GM18867 (cell line): ENCODE measurements around the gene SEBOX.

Source experiments
- ATAC-seq: cut with Tn5 transposase; IDR thresholded peaks from one replicate; pipeline ENCODE4 v1.9.1; 2021; ENCODE audit warnings: mild to moderate bottlenecking, moderate library complexity; ENCODE audit not compliant: unreplicated experiment

SEBOX gene

GRCh38 chr17:28369684-28370034 is 4.7 kb upstream of the SEBOX start:
- ATAC-seq = no peak

DNA sequence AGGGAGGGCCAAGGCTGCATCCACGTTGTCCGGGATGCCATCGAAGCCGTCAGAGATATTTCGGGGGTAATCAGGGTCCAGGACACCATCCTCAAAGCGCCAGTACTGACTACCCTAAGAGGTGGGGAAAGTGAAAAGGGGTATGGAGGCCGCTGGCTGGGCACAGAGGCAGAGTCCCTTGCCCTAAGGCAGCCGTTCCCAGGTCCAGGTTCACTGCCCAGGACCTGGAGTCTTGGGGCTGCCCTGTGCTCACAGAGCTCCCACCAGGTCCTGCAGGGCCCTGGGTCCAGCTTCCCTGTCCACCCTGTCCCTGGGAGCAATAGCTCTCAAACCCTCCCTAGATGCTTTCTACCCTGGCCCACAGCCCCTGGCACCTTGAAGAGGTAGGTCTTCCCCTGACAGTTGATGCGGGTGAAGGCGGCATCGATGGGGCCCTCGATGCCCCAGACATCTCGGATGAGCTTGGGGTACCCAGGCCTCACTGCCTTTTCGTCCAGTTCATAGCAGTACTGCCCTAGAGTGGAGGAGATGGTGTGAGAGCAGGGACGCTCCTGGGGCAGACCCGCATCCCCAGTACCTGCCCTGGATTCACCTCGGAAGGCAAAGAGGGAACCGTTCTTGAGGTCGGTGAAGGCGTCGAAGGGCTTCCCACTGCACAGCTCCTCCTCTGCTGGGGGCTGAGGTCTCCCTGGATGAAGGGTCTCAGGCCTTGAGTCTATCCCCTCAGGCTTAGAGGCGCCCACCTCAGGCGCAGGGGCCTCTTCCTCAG is 4.1 kb upstream of the SEBOX start:
- no peak for ATAC-seq

DNA sequence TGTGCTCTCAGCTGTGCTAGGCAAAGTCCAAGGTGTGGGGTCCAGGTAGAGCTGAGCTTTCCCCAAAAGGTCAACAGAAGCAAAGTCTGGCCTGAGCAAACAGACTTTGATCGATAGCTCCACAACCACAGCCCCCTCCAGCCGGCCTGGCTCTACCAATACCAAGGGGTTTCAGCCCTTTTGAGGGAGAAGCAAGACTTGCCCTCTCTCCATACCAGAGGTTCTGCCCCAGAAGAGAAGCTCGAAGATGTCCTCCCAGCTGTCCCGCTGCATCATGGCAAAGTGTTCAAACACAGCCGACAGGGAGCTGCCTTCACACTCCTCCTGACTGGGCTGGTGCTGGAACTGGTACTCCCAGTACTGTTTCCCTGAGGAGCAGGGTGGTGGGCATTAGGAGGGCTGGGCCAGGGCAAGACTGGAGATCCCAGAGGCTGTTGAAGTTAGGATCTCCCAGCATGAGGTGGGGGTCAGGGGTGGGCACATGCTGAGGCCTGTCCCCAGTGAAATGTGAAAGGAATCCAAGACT is 3.4 kb upstream of the SEBOX start:
- ATAC-seq = no peak

- no peak for ATAC-seq
These were observed 2.8 kb upstream of the SEBOX start for GRCh38 chr17:28367641-28368305.

DNA sequence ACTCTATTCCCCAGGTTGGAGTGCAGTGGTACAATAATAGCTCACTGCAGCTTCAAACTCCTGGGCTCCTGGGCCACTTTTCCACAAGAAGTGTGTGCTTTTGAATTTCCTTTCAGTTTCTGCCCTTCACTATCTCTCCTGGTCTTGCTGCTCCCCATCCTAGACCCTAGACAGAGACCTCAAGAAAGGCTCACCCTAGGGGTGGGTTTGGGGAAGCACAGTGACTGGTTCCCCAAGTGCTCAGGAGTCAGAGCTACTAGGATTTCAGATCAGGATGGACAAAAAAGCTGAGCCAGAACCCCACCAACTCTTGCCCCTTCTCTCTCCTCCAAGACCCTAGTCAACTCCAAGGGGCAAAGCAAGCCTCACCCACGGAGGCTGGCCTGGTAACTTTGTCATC is 1.6 kb upstream of the SEBOX start:
- ATAC-seq = no peak

DNA sequence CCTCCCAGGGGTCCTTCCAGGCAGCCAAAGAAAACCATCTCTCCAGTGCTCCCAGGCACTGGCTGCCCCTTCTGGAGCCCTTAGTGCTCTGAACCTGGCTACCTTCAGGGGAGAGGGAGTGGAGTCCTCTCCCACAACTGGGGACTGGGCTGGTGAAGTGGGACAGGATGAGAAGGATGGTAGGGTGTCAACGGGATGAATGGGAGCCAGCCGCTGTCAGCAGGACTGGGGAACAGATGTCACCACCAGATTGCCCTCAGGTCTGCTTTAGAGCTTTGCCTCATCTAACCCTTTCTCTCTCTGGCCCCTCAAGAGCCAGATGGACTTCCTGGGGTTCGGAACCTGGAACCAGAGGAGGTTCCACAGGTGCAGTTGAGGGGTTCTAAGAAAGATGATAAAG is 488 bp upstream of the SEBOX start:
- no peak for ATAC-seq

- no peak for ATAC-seq
These were observed 986 bp downstream of the SEBOX start for GRCh38 chr17:28363776-28364650.

DNA sequence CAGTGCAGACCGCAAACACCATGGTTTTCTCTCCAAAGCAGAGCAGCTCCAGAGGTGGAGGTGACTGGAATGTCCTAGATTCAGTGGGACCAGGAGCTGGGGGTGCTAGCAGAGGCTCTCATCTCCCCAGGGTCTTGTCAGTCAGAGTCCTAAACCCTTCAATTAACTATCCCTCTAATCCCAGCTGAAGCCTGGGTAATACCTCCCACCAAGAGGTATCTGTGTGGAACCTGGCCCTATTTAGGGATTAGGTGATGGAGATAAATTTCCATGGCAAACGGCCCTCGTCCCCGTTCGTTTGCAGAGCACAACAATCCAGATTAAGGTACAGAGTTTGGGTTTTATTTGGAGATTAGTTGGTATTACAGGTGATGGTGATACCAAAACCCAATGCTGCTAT is 1.8 kb downstream of the SEBOX start:
- ATAC-seq = no peak

DNA sequence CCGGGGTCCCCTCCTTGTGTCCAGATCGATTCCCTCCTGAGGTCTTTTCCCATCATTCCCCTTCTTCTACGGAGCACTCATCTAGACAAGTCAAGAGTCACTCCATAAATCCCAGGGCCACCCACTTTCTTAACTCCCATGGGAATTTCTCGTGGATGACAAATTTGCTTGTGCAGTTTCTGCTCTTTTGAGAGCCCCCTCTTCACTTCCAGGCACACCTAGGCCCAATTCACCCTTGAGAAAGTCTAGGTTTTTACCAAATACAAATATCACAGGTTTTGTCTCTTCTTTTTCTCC is 7.2 kb downstream of the SEBOX start:
- no peak for ATAC-seq

DNA sequence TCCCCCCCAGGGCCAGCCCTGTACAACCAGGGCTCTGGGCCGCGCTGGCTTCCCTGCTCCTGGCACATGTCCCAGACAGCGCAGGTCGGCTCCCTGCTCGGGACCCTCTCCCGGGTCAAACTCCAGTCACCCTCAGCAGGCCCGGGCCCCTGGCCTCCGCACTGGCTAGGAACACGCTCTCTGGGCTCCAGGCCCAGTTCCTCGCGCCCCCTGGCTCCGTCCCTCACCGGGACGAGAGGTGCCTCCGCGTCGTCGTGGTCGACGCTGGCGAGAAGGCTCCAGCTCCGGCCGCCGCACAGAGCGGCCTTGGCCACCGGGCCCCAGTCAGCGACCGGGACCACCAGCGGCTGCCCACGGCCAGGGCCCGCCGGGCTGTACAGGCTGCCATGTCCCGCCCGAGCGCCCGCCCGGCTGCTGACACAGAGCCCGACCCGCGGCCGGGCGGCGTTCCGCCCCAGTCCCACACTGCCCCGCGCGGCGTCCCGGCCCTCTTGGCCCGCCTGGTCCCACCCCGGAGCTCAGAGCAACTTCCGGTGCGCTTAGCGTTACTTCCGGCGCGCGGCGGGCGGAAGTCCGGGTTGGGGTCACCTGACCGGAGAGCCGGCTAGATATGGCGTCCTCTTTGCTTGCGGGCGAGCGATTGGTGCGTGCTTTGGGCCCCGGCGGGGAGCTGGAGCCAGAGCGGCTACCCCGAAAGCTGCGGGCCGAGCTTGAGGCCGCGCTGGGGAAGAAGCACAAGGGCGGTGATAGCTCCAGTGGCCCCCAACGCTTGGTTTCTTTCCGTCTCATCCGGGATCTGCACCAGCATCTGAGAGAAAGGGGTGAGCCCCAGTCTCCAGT is 7.7 kb downstream of the SEBOX start, which contains the start of gene POLDIP2:
Gene POLDIP2, minus strand, starts transcription at position 467 of the 840 bp plus-strand sequence. Its CDS starts 79 bp downstream, at position 388.
- ATAC-seq = peak; percentile 96

DNA sequence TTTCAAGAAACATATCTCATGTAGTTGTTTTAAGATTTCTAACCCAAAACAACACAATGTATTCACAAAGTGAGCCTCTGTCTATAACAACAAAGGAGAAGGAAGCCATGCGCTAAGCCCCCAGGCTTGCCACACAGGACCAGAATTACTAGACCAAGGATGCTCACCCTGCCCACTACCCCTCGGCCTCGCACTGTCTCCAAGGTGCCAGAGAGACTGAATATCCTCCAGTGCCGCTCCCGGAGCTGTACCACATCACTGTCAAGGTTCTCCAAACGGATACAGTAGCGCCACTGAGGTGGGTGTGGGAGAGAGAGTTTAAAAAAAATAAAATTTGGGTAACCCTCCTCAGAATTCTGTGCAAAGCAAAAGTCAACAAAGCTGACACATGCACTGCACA is 14.7 kb downstream of the SEBOX start:
- no peak for ATAC-seq

- no peak for ATAC-seq
These were observed 16.0 kb downstream of the SEBOX start for GRCh38 chr17:28348979-28349378.

DNA sequence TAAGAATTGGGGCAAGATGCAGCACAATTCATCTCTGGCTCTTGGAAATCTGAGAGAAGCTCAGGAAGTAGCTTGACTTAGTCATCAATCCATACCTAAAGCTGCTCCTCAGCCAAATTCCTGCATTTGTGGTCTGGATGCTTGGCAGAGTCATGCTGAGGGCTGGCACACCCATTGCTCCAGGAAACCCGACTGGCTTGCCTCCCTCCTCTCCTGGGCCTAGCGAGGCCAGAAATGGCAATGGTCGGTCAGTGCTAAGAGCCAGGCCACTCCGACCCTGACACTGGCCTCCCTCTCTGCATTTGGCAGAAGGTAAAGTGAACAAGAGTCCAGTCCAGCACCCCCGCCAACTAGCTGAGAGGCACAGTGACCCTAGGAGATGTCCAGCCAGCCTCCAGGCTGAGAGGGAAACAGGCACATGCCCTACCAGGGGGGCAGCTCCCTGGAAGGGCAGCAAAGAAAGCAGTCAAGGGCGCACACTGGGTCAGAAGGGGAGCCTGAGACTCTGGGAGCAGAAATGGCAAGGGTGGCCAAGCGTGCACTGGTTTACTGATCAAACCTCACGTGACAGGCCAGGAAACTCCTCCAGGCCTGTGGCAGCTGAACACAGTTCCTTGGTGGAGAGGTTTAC is 17.6 kb downstream of the SEBOX start:
- no peak for ATAC-seq

DNA sequence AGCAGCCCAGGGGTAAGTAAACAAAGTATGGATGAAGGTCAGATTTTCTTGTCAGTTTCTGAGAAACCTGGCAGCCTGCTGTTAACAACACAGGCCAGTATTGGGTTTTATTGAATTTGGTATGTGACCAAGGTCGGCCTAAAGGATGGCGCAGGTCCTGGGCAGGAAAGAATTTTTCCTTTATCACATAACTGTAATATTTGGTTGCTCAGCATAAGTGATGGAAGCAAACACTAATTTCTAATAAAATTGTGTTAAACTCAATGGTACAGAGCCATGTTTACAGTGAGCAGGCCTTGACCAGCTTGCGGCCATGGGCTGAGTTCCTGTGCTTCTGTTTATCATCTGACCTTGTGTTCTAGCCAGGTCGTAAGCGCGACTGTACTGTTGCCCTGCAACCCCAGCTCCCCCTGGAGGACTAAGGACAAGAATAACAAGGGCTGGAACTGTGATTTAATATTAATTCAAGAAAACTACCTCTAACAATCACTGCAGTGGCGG is 18.2 kb downstream of the SEBOX start:
- ATAC-seq = no peak

DNA sequence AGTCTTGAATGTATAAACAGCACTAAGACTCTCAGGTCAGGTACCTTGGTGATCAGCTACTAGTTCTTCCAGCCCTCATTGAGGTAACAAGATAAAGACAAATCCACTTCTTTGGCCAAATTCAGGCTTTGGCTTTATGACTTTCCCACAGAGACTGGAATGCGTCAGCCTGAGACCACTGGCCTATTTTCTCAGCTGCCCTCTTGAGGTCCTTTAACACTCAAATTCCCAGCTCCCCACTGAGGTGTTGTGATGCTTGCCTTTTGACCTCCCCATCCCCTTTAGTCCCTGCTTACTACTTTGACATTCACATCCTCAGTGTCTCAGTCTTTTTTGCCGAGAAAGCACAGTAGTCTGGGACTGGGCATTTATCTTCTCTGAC is 18.8 kb downstream of the SEBOX start:
- no peak for ATAC-seq

GRCh38 chr17:28345419-28346198 is 19.4 kb downstream of the SEBOX start:
- no peak for ATAC-seq

DNA sequence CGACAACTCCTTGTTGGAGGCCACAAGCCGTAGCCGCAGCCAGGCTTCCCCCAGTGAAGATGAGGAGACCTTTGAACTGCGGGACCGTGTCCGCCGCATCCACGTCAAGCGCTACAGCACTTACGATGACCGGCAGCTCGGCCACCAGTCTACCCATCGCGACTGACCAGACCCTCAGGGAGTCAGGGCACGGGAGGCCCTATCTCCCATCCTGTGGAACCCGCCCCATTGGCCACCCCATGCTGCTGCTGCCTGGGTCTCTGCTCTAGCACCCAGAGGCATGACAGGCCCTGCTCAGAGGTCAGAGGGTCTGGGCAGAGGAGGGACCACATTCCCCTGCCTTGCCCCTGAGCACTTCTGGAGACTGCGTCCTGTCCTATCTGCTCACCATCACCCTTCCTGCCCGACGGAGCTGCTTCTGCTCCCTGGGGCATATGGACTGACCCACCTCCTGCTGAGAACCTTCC is 20.5 kb downstream of the SEBOX start:
- no peak for ATAC-seq

DNA sequence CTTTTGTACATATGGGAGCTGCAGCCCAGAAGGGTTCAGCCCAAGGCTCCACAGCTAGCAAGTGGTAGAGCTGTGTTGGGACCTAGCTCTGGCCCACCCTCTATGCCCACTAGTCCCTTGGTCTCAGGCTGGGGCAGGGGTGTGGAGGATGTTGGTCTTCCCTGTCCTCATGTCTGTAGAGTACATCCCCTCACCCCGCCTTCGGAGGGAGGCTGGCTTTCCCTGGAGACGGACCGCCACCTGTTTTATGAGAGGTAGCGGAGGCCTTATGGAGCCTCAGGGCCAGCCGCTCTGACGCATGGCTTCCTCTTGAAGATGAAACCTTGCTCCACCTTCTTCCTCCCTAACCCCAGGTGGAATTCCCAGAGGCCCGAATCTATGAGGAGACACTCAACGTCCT is 21.0 kb downstream of the SEBOX start:
- ATAC-seq = no peak

DNA sequence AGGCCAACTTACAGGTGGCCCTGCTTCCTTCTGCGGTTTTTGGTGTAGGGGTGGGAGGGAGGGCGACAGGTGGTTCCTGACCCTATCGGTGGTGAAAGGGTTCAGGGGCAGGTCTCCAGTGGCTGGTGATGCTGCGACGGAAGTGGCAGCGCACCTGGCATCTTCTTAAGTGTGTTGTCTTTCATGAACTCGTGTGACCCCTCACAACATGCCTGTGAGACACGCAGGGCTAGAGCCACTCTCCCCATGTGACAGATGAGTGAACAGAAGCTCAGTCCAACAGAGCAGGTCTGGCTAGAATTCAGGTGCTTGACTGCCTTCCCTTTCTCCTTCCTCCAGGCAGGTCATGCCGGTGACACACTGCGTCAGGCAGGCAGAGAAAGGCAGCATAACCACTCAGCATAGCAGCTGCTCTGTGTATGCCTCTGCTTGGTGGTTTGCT is 21.5 kb downstream of the SEBOX start:
- ATAC-seq = no peak
